PC-3 (cell line): ENCODE data around the gene LIPJ.

Experiments used
- CTCF ChIP-seq: fragments of 300-600 bp; sonication (generic); conservative IDR thresholded peaks from 2 replicates; pipeline ENCODE4 v1.5.1; 2017; ENCODE audit warnings: antibody characterized with exemption, low read depth, mild to moderate bottlenecking, low read length
- EZH2 ChIP-seq: fragments of 300-600 bp; sonication (generic); IDR thresholded peaks from one replicate; pipeline ENCODE4 v1.6.1; 2017; ENCODE audit warnings: antibody characterized with exemption, mild to moderate bottlenecking, low read length; ENCODE audit not compliant: unreplicated experiment
- EZH2phosphoT487 ChIP-seq: fragments of 300-600 bp; sonication (generic); IDR thresholded peaks from 2 replicates; pipeline ENCODE4 v1.6.1; 2018; ENCODE audit warnings: mild to moderate bottlenecking, antibody characterized with exemption, low read length, borderline replicate concordance

- no peak for TF ChIP-seq EZH2
- TF ChIP-seq CTCF, result no peak
- TF ChIP-seq EZH2phosphoT487, result no peak
Measured at GRCh38 chr10:88624840-88625239, 38.3 kb downstream of the LIPJ start.
